ENCODE measurements around the gene C15orf62.

Gene C15orf62

GRCh38 chr15:40763801-40764628, 5.8 kb upstream of the C15orf62 start, which contains the start of gene GCHFR:
TSS of gene GCHFR (plus strand) at chr15:40764068. CDS start at chr15:40764181, 113 bp downstream.
- Histone ChIP-seq H3K9me3 (ENCODE audit: low read depth, low read length) (no peaks in the 10 kb centered on the region), H3K4me3 (peak within 1 kb of the TSS; percentile 79), H3K36me3 (ENCODE audit: insufficient read depth, low read length) (no peaks in the 10 kb centered on the region; the same call in 1 of the 2 replicates), H3K9ac (ENCODE audit: insufficient read length) (peak within 1 kb of the TSS; percentile 73), H3K27ac (peak within 1 kb of the TSS; percentile 88)
- no peak for DNase-seq (ENCODE audit: low read depth, low spot score)
- TF ChIP-seq POLR2AphosphoS5 (IDR thresholded peaks at IDR 0.05; ENCODE audit: borderline replicate concordance, low read depth, low read length) (peak; percentile 39; the same call in 1 of the 2 replicates), EZH2 (IDR thresholded peaks at IDR 0.05) (no peak)

- TF ChIP-seq FOXP2 (optimal IDR thresholded peaks at IDR 0.05; ENCODE audit: control extremely low read depth, extremely low read length, insufficient read depth) (no peak), EZH2 (IDR thresholded peaks at IDR 0.05) (no peak), POLR2AphosphoS5 (IDR thresholded peaks at IDR 0.05; ENCODE audit: borderline replicate concordance, low read depth, low read length) (no peak)
- Histone ChIP-seq H3K9ac (ENCODE audit: insufficient read length) (peak overlapping the region; percentile 28), H3K27ac (peak overlapping the region; percentile 88)
Observed at GRCh38 chr15:40764629-40765103, 5.1 kb upstream of the C15orf62 start.

GRCh38 chr15:40766194-40766815, 3.5 kb upstream of the C15orf62 start:
- TF ChIP-seq FOXP2 (optimal IDR thresholded peaks at IDR 0.05; ENCODE audit: control extremely low read depth, extremely low read length, insufficient read depth) (no peak), EZH2 (IDR thresholded peaks at IDR 0.05) (no peak), POLR2AphosphoS5 (IDR thresholded peaks at IDR 0.05; ENCODE audit: borderline replicate concordance, low read depth, low read length) (no peak)
- H3K9me3 ChIP-seq (ENCODE audit: low read depth, low read length), result no peaks in the 10 kb centered on the region
- H3K36me3 ChIP-seq (ENCODE audit: insufficient read depth, low read length), result no peaks in the 10 kb centered on the region; the same call in 1 of the 2 replicates
- DNase-seq (ENCODE audit: low read depth, low spot score), result no peak
- H3K9ac ChIP-seq (ENCODE audit: insufficient read length), result peak overlapping the region; percentile 17
- peak overlapping the region; percentile 49 for H3K27ac ChIP-seq
- no peak overlapping the region for H3K4me3 ChIP-seq

More at GRCh38 chr15:40764629-40765103, 5.1 kb upstream of the C15orf62 start:
- Histone ChIP-seq H3K4me3 (peak overlapping the region; percentile 79), H3K36me3 (ENCODE audit: insufficient read depth, low read length) (no peaks in the 10 kb centered on the region; the same call in 1 of the 2 replicates), H3K9me3 (ENCODE audit: low read depth, low read length) (no peaks in the 10 kb centered on the region)
- no peak for DNase-seq (ENCODE audit: low read depth, low spot score)

GRCh38 chr15:40766906-40767837, 2.6 kb upstream of the C15orf62 start:
- TF ChIP-seq FOXP2 (optimal IDR thresholded peaks at IDR 0.05; ENCODE audit: control extremely low read depth, extremely low read length, insufficient read depth), result no peak
- no peak for TF ChIP-seq POLR2AphosphoS5 (IDR thresholded peaks at IDR 0.05; ENCODE audit: borderline replicate concordance, low read depth, low read length)
- no peak for TF ChIP-seq EZH2 (IDR thresholded peaks at IDR 0.05)
- no peak overlapping the region for H3K9ac ChIP-seq (ENCODE audit: insufficient read length)

DNA sequence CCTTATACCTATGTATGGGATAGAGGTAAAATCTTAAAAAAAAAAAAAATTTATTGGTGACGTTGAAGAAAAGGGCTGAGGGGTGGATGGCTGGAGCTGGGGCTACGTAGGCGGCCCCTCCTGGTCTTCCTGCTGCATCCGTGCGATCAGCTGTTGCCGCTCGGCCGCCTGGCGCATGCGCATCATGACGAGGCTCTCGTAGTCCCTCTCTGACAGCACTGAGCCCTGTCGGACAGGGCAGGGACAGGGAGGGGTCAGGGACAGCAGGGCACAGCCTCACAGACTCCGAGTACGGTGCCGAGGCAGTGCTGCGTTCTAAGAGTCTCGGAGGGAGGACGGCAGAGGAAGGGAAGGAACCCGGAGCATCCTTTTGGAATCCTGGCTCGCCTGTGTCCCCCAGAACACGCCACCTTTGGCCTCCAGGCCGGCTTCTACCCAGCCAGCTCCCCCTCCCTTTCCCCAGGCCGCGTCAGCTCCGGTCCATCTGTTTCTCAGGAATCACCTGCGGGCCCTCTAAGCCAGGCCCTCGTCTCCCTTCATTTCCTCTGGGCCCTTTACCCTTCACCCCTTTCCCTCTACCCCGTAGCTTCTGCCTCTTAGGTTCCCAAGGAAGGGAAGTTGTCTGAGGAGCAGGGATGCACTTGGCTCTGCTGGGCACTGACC, 1.8 kb upstream of the C15orf62 start:
- H3K9ac ChIP-seq (ENCODE audit: insufficient read length), result no peak overlapping the region
- H3K36me3 ChIP-seq (ENCODE audit: insufficient read depth, low read length), result no peaks in the 10 kb centered on the region; the same call in 1 of the 2 replicates
- no peaks in the 10 kb centered on the region for H3K9me3 ChIP-seq (ENCODE audit: low read depth, low read length)
- no peak for DNase-seq (ENCODE audit: low read depth, low spot score)
- H3K4me3 ChIP-seq, result no peak overlapping the region
- H3K27ac ChIP-seq, result no peak overlapping the region
- no peak for TF ChIP-seq POLR2AphosphoS5 (IDR thresholded peaks at IDR 0.05; ENCODE audit: borderline replicate concordance, low read depth, low read length)
- no peak for TF ChIP-seq EZH2 (IDR thresholded peaks at IDR 0.05)
- no peak for TF ChIP-seq FOXP2 (optimal IDR thresholded peaks at IDR 0.05; ENCODE audit: control extremely low read depth, extremely low read length, insufficient read depth)

More at GRCh38 chr15:40766906-40767837, 2.6 kb upstream of the C15orf62 start:
- Histone ChIP-seq H3K36me3 (ENCODE audit: insufficient read depth, low read length) (no peaks in the 10 kb centered on the region; the same call in 1 of the 2 replicates), H3K27ac (no peak overlapping the region), H3K9me3 (ENCODE audit: low read depth, low read length) (no peaks in the 10 kb centered on the region), H3K4me3 (no peak overlapping the region)
- no peak for DNase-seq (ENCODE audit: low read depth, low spot score)

DNA sequence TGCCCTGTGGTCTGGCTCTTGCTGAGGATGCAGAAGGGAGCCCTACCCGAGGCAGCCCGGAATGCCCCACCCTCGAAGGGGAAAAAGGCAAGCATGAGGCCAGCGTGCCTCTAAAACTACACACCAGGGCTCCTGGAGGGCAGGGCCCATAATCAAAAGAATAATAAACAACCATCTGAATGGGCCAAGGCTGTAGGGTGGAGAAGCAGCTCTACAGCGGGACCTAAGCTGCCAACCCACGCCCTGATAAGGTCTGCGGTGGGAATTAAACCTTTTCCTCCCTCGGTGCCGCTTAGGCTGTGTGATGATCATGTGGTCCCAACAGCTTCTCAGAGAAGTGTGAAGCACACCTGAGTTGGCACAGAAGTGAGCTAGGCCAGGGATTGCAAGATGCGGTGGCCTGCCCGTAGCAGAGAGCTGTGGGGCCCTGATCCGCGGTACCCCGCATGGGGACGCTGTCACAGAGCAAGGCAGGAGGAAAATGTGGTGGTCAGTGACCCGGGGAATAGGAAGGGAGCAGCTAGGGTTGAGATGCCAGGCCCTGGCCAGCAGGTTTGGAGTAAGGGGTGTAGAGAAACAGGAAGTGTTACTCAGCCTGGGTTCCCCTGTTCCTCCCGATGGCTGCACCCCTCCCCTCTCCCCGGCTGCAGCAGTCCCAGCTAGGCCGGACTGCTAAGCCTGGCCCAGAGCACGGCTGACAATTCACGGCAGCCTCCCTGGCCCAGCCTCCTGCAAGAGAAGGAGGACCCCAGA, 1.1 kb upstream of the C15orf62 start:
- H3K9ac ChIP-seq (ENCODE audit: insufficient read length), result no peak overlapping the region
- DNase-seq (ENCODE audit: low read depth, low spot score), result no peak
- no peak overlapping the region for H3K4me3 ChIP-seq
- H3K27ac ChIP-seq, result no peak overlapping the region
- no peaks in the 10 kb centered on the region for H3K9me3 ChIP-seq (ENCODE audit: low read depth, low read length)
- H3K36me3 ChIP-seq (ENCODE audit: insufficient read depth, low read length), result no peaks in the 10 kb centered on the region; the same call in 1 of the 2 replicates
- TF ChIP-seq EZH2 (IDR thresholded peaks at IDR 0.05) (no peak), POLR2AphosphoS5 (IDR thresholded peaks at IDR 0.05; ENCODE audit: borderline replicate concordance, low read depth, low read length) (no peak), FOXP2 (optimal IDR thresholded peaks at IDR 0.05; ENCODE audit: control extremely low read depth, extremely low read length, insufficient read depth) (no peak)

Measured in SK-N-MC (cell line).